HG02885 (cell line): ENCODE measurements around the gene L2HGDH.

ENCODE experiments used
- ATAC-seq: cut with Tn5 transposase; IDR thresholded peaks from one replicate; pipeline ENCODE4 v1.9.1; 2021; ENCODE audit warnings: mild to moderate bottlenecking; ENCODE audit not compliant: unreplicated experiment, poor library complexity

The L2HGDH gene

GRCh38 chr14:50232276-50232642 is 79.8 kb downstream of the L2HGDH start:
- no peak for ATAC-seq

- ATAC-seq = peak; percentile 87
Measured at GRCh38 chr14:50231475-50232275, 80.4 kb downstream of the L2HGDH start, which contains the start of gene SOS2. TSS of gene SOS2 (minus strand) at chr14:50231578. CDS start at chr14:50231283, 295 bp downstream.

GRCh38 chr14:50230701-50231474 is 81.1 kb downstream of the L2HGDH start:
- ATAC-seq = peak; percentile 45

GRCh38 chr14:50230401-50230700 is 81.7 kb downstream of the L2HGDH start:
- ATAC-seq = no peak

- ATAC-seq = no peak
Measured at GRCh38 chr14:50229681-50230080, 82.3 kb downstream of the L2HGDH start.

GRCh38 chr14:50228313-50228712 is 83.7 kb downstream of the L2HGDH start:
- ATAC-seq = no peak

GRCh38 chr14:50225974-50226297 is 86.1 kb downstream of the L2HGDH start:
- ATAC-seq = no peak

- no peak for ATAC-seq
Measured at GRCh38 chr14:50225067-50225973, 86.7 kb downstream of the L2HGDH start.

- ATAC-seq = no peak
Measured at GRCh38 chr14:50222055-50222613, 89.9 kb downstream of the L2HGDH start.

GRCh38 chr14:50218501-50218900 is 93.5 kb downstream of the L2HGDH start:
- no peak for ATAC-seq

- no peak for ATAC-seq
Measured at GRCh38 chr14:50215416-50215815, 96.6 kb downstream of the L2HGDH start.

GRCh38 chr14:50213795-50214194 is 98.2 kb downstream of the L2HGDH start:
- ATAC-seq = no peak

- no peak for ATAC-seq
Measured at GRCh38 chr14:50212726-50213125, 99.3 kb downstream of the L2HGDH start.

- ATAC-seq = no peak
Measured at GRCh38 chr14:50210074-50210473, 102.0 kb downstream of the L2HGDH start.

GRCh38 chr14:50198499-50198898 is 113.5 kb downstream of the L2HGDH start:
- ATAC-seq = no peak

GRCh38 chr14:50191499-50191898 is 120.5 kb downstream of the L2HGDH start:
- ATAC-seq = no peak
